Measurements from ENCODE around the gene PLEKHA6.
A peak's percentile ranks its signal among the peaks of the same experiment; 100 is the strongest.

Gene PLEKHA6, protein sequence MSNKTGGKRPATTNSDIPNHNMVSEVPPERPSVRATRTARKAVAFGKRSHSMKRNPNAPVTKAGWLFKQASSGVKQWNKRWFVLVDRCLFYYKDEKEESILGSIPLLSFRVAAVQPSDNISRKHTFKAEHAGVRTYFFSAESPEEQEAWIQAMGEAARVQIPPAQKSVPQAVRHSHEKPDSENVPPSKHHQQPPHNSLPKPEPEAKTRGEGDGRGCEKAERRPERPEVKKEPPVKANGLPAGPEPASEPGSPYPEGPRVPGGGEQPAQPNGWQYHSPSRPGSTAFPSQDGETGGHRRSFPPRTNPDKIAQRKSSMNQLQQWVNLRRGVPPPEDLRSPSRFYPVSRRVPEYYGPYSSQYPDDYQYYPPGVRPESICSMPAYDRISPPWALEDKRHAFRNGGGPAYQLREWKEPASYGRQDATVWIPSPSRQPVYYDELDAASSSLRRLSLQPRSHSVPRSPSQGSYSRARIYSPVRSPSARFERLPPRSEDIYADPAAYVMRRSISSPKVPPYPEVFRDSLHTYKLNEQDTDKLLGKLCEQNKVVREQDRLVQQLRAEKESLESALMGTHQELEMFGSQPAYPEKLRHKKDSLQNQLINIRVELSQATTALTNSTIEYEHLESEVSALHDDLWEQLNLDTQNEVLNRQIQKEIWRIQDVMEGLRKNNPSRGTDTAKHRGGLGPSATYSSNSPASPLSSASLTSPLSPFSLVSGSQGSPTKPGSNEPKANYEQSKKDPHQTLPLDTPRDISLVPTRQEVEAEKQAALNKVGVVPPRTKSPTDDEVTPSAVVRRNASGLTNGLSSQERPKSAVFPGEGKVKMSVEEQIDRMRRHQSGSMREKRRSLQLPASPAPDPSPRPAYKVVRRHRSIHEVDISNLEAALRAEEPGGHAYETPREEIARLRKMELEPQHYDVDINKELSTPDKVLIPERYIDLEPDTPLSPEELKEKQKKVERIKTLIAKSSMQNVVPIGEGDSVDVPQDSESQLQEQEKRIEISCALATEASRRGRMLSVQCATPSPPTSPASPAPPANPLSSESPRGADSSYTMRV

DNA sequence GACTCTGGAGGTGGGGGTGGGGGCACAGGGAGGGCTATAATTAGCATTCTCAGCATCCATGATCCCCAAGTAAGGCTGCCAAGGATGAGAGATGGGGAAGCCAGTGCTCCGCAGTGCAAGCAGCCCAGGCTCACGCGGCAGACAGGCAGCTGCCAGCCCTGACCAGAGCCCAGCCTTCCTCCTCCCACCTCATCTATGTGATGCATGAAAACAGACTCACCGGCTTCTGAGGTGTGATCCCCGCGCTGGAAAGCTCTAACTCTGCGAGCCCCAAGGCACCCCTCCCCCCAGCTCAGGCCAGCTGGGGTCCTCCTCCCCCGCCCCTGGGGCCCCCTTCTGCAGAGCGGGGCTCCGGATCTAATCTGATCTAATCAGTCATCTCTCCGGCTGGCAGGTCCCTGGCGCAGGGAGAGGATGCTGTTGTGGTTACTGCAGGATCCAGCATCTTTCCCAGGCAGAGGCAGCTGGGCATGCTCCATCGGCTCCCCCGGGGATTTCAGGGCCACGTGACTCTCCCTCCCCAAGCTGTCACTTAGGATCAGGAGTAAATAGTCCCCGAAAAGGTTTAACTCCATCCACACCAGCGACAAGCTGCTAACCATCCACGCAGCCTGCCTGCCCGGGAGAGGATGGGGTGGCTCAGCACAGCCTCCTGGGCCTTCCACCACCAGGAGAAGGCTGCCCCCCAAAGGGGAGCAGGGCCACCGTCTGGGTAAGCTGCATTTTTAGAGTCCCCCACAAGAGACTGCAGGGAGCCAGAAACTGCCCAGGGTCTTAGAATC is at the start of gene PLEKHA6:
PLEKHA6 (minus strand) TSS at position 456 of the 782 bp plus-strand sequence. CDS start 86,202 bp downstream, outside the sequence.
- peak in 1 of 2 donors; percentile 13 for DNase-seq (ENCODE audit: low read depth in 2 of 2)

DNA sequence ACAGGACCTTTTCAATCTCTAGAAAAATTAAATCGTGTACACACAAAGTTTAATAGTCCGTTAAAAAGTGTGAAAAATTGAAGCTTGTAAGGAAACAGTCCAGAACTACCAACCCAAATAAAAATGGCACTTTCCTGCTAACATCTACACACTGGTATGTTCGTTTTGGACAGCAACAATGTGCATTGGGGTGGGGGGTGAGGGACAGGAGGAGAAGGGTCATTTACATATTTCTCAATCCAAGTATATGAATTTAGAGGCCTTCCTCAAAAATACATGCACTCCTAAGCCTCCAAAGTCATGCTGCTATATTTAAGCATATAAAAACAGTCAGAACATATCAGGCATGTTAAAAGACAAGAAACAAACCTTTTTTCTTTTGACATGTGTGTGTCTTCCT is 49.4 kb upstream of the PLEKHA6 start:
- DNase-seq (ENCODE audit: low read depth in 2 of 2), result no peak

DNA sequence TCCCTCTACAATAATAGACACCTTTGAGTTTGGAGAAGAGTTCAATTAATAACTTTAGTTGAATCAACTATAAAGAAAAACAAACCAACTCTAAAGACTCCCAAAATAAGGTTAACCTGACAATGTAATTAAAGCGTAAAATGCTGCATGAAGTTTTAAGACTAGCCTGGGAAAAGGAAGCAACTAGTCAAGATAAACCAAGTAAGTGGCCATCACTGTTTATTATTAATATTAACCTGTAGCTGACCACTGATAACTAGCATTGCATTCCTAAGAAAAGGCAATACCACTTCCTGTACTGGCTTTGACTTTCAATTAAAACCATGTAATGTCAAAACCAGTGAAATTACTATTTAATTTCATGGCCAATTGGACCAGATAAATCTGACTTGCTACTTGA is 48.9 kb upstream of the PLEKHA6 start:
- DNase-seq (ENCODE audit: low read depth in 2 of 2), result no peak

DNA sequence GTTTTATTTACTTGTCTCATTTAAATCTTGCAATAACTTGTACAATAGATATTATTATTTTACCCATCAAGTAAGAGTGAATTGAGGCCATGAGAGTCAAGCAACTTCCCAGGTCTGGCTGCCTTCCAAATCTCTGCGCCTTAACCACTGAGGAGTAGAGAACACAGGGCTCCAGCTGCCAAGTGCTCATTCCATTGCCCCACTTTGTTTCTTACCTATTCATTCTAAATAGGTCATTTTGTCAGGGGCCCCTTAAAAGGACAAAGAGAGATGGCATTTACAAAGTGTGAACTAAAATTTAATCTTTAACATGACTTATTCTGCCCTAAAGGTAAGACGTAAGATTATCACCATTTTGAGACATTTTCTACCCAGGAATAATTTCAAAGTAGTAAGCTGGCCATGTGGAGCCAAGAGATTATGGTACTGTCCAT is 48.4 kb upstream of the PLEKHA6 start:
- no peak for DNase-seq (ENCODE audit: low read depth in 2 of 2)

DNA sequence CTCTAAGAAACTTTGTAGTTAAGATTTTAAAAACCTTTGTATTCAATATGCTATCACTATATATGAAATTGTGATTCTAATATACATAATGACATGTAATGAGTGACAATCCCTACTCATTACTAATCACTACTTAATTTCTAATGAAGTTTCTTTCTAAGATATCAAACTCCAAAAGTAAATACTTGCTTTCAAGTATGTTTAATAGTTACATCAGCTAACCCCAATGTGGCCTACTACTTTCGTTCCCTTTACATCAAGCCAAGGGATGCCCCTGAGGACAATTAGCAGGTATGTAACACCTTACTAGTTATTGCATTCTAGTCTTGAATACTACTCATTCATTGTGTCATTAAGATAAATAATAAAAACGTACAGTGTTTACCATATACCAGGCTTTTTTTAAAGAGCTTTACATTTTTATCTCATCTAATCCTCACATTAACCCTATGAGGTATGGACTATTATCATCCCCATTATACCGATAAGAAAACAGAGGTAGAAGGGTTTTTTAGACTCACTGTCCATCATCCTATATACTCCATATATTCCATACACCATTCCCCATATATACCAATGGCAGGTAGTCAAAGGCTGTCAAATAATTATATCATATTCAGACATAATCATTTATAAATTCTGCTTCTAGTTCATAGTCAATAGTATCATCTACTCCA is 47.7 kb upstream of the PLEKHA6 start:
- no peak for DNase-seq (ENCODE audit: low read depth in 2 of 2)

DNA sequence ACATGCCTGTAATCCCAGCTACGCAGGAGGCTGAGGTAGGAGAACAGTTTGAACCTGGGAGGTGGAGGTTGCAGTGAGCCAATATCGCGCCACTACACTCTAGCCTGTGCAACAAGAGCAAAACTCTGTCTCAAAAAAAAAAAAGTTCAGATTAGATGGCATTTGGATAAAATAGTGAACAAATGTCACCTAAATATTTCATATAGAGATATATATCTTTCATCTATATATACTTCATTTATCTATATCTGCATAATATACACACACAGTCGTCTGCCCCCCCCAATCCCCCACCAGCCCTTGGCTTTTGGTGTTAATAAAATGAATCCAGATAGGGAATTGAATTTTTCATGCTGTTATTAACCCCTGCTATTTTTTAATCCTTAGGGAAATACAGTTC is 46.9 kb upstream of the PLEKHA6 start:
- DNase-seq (ENCODE audit: low read depth in 2 of 2), result no peak

DNA sequence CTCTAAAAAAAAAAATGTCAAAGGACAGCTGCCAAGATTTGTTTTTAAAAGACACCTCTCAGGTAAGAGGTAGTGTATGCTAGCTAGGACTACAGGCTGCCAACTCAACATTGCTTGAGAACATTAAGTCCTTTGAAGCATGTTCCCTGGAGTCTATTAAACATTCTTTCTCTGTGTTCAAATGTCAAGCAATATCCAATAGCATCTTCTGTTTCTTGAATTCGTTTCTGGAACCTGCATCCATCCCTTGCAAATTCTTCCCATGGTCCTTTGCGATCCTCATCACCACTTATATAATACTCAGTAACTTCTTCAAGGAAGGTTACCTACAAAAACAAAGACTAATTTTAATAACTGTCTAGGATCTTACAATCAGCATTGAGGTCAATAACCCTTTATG is 46.3 kb upstream of the PLEKHA6 start:
- no peak for DNase-seq (ENCODE audit: low read depth in 2 of 2)

DNA sequence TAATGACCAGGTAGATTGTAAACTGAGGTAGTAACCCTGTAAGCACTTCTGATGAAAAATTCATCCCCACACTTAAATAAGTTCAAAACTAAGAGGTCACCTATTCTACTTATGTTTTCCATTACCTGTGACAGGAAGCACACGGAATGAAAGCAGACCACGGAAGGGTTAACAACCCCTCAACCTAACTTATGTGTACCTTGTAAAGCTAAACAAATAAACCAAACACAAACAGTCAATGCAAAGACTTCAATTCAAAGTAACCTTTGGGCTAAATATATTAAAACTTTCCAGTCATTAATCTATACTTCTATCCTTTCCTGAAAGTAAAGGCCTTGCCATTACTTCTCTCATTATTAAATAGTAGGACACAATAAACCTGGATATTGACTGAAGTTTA is 44.9 kb upstream of the PLEKHA6 start:
- DNase-seq (ENCODE audit: low read depth in 2 of 2), result no peak

DNA sequence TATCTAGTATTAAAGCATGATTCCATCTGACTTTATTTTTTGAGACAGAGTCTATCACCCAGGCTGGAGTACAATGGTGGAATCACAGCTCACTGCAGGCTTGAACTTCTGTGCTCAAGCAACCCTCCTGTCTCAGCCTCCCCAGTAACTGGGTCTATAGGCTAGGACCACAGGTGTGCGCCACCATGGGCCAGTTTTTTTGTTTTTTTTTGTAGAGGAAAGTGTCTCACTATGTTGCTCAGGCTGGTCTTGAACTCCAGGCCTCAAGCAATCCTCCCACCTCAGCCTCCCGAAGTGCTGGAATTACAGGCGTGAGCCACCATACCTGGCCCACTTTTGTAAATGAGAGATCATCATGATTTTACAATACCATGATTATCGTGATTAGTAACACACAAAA is 42.7 kb upstream of the PLEKHA6 start:
- no peak for DNase-seq (ENCODE audit: low read depth in 2 of 2)

DNA sequence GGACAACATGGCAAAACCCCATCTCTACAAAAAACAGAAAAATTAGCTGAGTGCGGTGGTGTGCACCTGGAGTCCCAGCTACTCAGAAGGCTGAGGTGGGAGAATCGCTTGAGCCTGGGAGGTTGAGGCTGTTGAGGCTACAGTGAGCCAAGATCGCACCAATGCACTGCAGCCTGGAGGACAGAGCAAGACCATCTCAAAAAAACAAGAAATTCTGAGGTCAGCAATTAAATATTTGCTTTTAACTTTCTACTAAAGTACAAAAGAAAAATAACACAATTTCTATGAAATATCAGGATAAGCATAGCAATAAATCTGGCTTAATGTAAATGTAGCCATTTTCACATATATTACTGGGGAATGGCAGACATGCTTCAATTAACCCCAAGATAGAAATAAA is 42.0 kb upstream of the PLEKHA6 start:
- DNase-seq (ENCODE audit: low read depth in 2 of 2), result no peak

DNA sequence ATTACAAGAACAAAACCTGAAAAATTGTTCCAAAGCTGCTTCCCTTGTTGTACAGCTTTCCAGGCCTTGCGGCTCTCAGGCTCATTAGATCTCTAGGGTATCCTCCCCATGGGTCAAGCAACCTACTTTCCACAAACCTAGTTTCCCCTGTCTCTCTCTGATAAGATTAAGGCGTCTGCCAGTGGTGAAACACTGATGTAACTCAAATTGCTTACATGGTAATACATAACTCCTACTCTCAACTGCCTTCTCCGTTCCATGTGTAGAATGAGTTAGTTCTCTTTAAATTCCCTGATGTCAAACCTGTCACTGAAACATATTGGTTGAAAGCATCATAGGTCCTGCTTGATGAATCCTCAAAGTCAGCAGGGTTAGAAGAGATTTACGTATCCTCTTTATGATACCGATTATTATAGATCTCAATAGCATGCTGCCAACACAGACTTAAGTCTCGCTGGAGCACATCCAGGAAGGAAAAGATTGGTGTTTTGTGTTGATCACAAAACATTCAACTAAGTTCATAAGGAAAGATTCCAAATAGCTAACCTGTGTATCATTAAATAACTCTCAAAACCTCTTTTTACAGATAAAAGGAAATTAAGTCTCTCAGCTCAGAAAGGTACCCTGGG is 41.3 kb upstream of the PLEKHA6 start:
- DNase-seq (ENCODE audit: low read depth in 2 of 2), result no peak

DNA sequence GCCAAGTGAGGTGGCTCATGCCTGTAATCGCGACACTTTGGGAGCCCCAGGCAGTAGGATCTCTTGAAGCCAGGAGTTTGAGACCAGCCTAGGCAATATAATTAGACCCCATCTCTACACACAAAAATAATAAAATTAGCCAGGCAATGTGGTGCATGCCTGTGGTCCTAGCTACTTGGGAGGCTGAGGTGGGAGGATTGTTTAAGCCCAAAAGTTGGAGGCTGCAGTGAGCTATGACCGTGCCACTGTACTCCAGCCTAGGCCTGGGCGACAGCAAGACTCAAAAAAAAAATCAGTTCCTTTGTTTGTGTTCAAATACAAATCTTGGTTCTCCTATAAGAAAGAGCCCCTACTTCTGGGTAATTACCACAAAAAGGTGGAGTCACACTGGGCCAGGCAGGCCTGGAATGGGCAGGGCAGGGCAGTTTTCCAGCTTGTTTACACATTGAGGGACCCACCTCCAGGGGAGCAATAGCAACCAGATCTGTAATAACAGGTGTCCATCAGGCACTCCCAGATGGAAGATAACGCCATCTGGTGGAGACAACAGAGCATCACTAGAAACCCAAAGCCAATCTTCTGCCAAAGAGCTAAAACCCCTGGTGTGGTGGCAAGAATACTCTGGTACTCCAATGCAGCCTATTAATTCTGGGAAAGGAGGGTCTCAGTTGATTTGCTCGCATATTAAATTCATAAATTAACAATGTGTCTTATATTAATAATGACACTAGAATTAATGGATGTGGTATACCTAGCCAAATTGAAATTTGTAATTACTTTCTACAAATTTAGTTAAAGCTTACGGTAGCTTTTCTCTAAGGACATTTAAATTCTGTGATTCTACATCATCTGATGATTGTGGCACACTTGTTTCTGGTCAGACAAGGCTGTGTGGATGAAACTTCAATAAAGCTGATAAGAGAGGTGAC is 38.7 kb upstream of the PLEKHA6 start:
- DNase-seq (ENCODE audit: low read depth in 2 of 2), result no peak

DNA sequence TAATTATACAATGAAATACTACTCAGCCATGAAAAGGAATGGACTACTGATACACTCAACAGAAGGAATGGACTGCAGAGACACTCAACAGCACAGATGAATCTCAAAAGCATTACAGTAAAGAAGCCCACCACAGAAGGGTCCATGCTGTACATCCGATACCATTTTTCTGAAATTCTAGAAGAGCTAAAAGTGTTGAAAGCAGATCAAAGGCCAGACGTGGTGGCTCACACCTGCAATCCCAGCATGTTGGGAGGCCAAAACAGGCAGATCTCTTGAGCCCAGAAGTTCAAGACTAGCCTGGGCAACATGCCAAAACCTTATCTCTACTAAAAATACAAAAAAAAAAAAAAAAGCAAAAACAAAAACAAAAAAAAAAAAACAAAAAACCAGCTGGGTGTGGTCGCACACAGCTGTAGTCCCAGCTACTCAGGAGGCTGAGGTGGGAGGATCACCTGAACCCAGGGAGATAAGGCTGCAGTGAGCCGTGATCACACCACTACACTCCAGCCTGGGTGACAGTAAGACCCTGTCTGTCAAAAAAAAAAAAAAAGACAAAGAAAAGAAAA is 36.4 kb upstream of the PLEKHA6 start:
- no peak for DNase-seq (ENCODE audit: low read depth in 2 of 2)

DNA sequence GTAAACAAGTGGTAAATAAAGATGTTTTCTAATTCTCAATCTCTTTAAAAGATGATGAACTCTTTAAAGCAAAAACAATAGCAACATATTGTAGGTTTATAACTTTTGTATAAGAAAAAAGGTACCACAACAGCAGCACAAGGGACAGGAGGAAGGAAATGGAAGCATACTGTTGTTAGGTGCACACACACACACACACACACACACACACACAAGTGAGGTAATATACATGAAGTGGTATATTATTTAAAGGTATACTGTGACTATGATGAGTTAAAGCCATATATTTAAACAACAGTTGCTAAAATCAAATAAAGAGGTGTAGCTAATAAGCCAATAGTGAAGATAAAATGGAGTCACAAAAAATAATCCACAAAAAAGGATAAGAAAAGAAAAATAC is 31.9 kb upstream of the PLEKHA6 start:
- DNase-seq (ENCODE audit: low read depth in 2 of 2), result no peak

DNA sequence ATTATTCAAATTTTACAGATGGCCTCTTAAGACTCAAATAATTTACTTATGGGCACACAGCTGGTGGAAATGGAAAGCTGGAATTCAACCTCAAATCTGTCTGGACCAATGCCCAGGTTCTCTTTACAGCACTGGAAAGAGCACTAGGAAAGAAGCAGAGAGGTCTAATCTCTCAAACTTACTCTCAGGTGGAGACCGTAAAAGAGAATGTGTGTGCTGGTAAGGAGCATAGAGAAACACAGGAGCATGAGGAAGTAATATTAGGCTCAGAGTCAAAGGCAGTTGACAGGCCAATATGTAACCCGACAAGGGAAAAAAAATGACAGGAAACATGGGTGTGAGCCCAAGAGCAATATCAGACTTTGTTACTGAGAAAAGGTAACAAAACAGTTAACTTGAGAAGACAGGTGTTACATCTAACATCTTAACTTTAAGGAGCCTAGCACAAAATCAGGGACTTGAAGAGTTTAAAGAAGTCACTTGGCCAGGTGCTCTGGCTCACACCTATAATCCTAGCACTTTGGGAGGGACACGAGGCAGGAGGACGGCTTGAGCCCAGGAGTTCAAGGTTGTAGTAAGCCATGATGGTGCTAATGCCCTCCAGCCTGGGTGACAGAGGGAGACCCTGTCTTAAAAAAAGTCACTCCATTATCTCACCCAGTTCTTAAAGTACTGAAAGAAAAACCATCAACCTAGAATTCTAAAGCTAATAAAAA is 31.2 kb upstream of the PLEKHA6 start:
- no peak for DNase-seq (ENCODE audit: low read depth in 2 of 2)

DNA sequence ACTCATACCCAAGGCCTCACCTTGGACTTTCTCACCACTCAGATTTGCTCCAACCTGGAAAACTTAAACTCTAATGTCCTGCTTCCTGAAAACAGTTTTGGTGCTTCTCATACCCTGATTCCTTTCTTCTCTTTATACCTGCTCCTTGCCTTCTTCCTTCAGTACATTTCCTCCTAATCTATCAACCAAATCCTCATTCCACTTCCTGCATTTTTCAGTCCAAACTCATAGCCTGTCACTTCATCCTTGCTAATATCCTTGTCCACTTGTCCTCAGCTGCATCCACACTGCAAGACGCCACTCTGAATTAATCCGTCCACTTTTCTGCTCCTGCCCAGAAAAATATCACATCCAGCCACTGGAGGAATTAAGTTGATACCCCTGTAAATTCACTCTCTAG is 26.0 kb upstream of the PLEKHA6 start:
- no peak for DNase-seq (ENCODE audit: low read depth in 2 of 2)

DNA sequence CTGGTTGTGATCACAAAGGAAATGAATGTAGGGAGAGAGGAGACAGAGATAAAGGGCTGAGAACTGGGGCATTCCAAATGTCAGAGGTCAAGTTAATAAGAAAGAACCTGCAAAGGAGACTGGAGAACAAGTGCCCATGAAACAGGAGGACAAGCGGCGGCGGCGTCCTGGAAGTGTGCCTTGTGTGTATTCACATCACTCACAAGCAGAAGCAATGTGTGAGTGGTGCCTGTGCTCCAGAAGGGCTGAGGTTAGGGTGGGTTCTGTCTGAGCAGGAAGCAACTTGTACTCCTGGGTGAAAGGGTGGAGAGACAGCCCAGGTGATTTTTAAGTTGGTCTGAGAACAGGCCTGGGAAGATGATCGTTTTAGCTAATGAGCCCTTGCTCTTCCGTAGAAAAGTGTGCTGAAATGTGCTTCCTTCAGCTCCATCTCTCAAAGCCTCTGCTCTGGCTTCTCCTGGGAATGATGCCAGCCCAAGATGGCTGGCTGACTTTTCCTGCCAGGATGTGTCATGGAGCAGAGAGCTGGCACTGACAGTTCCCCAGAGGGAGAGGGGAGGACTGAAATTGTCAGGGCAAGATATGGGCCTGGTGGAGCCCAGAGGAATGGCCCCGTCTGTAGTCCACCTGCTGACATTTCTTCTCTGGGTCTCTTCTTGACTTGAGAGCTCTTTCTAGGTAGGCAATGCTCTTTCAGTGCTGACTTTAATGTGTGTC is 25.1 kb upstream of the PLEKHA6 start:
- DNase-seq (ENCODE audit: low read depth in 2 of 2), result no peak
